Suprapubic skin (tissue), 4 donors: ENCODE data around the gene LHX6.
A peak's percentile ranks its signal among the peaks of the same experiment; 100 is the strongest.

Experiments
- EP300 ChIP-seq: sonication (generic); formaldehyde crosslinking; IDR thresholded peaks from one replicate; pipeline ENCODE4 v1.6.1; 2017; ENCODE audit warnings: antibody characterized with exemption
- POLR2A ChIP-seq, 2 donors: fragments of 450-650 bp; IDR thresholded peaks; one replicate each; pipeline ENCODE4 v1.6.1; 2017; ENCODE audit warnings: antibody characterized with exemption in 2 of 2, mild to moderate bottlenecking in 2 of 2, moderate library complexity in 2 of 2
- POLR2AphosphoS5 ChIP-seq, 3 donors: sonication (generic); formaldehyde crosslinking; IDR thresholded peaks; one replicate each; pipeline ENCODE4 v1.6.1; 2017; ENCODE audit warnings: antibody characterized with exemption in 3 of 3
- TF ChIP-seq, protein P1 (sequence below), 2 donors: fragments of 200-600 bp in 1 of 2; fragments of 450-650 bp in 1 of 2; sonication (generic) in 1 of 2; IDR thresholded peaks; one replicate each; pipeline ENCODE4 v1.5.1; 2016 to 2019; ENCODE audit warnings: antibody characterized with exemption in 2 of 2, mild to moderate bottlenecking in 1 of 2, moderate library complexity in 1 of 2

DNA sequence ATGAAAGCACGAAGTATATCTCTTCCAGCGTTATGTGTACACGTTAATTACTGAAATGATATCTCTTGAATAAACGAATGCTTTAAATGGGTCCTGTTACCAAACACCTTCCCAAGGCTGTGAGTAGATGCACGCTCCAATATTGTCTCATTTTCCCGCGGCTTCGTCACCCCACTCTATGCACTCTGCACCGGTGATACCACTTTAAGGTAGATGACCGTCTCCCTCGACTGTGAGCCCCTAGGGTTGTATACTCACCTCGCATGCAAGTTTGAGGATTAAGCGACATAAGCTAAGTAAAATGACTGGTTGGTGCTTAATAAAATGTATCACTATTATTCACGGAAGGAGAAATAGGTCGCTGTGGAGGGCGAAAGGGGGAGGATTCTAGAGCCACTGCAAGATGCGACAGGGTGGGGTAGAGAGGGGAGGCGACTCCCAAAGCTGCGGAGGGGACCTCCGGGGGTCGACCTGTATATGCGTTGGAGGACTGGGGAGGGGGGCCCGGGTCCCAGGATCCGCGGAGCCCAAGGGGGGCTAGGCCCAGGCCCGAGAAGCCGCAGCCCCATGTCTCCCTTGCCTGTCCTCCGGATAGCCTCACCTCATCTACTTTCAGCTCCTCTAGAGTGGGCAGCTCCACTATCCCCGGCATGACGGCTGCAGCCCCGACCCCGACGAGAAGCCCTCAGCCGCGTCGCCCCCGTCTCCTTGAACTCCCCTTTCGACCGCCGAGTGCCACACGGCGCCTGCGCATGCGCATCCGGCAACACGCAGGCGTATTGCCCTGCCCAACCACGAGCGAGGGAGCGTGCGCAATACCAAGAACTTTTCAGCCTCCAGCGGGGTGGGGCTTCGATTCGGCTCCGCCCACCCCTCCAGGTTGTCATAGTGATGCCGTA, 69.5 kb downstream of the LHX6 start, which contains the start of the genes MORN5 and NDUFA8:
- TF ChIP-seq POLR2AphosphoS5 (IDR thresholded peaks at IDR 0.05): no peak
- TF ChIP-seq, protein P1, sequence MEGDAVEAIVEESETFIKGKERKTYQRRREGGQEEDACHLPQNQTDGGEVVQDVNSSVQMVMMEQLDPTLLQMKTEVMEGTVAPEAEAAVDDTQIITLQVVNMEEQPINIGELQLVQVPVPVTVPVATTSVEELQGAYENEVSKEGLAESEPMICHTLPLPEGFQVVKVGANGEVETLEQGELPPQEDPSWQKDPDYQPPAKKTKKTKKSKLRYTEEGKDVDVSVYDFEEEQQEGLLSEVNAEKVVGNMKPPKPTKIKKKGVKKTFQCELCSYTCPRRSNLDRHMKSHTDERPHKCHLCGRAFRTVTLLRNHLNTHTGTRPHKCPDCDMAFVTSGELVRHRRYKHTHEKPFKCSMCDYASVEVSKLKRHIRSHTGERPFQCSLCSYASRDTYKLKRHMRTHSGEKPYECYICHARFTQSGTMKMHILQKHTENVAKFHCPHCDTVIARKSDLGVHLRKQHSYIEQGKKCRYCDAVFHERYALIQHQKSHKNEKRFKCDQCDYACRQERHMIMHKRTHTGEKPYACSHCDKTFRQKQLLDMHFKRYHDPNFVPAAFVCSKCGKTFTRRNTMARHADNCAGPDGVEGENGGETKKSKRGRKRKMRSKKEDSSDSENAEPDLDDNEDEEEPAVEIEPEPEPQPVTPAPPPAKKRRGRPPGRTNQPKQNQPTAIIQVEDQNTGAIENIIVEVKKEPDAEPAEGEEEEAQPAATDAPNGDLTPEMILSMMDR (IDR thresholded peaks at IDR 0.05): peak in 1 of 2 donors; percentile 16
- TF ChIP-seq POLR2A (IDR thresholded peaks at IDR 0.05): peak in 1 of 2 donors; percentile 42
- TF ChIP-seq EP300: no peak
